K562 (cell line): Measurements from ENCODE around the gene COX4I2. TPM values are rescaled to one million over a fixed set of nuclear protein-coding genes. Genes with fewer than 3 reads are reported as not detected.

Experiments
- microRNA-seq: library from miRNA; unstranded; fragments of <30 nt; microRNA quantifications from one replicate; pipeline ENCODE4, GENCODE V29; 2018; ENCODE audit warnings: borderline microRNAs expressed
- polyA plus RNA-seq, 8 experiments: library from polyadenylated mRNA; depleted of rRNA in 4 of 8; stranded (reverse) in 5 of 8; unstranded in 3 of 8; fragments of >200 nt; fragmentation: Nextera tagmentation in 2 of 8; fragmentation: Illumina TruSeq in 1 of 8; extraction: Ambion mirVana in 2 of 8; extraction: Trizol in 1 of 8; gene quantifications; 2 replicates each; pipeline versions ENCODE4 v1.2.1 to v1.2.3, GENCODE V29; 2011 to 2014; ENCODE audit warnings: inconsistent platforms in 1 of 8, missing spikeins in 1 of 8
- small RNA-seq: library from RNA; depleted of rRNA; stranded (forward); fragments of <200 nt; gene quantifications from one replicate; pipeline ENCODE3, GENCODE V24; 2014
- total RNA-seq, 7 experiments: library from RNA; depleted of rRNA in 6 of 7; stranded (reverse); fragments of >200 nt in 6 of 7; fragmentation: Illumina TruSeq in 2 of 7; extraction: Trizol in 2 of 7; gene quantifications; 2 replicates each; pipeline versions ENCODE4 v1.2.1 to v1.2.3, GENCODE V29; 2011 to 2021; ENCODE audit warnings: low replicate concordance in 1 of 7

Gene COX4I2
- total and polyA plus RNA-seq, 9 of the 15 experiments (the other 6 are each of a cell fraction or from before 2014, with no cell fraction given) = not detected

Small RNA genes within 50 kb of the gene (microRNA-seq; reads per million reads assigned to microRNA genes)
- 0.55 reads per million for gene MIR3193

Small RNA genes within 50 kb of the gene (small RNA-seq; reads per million reads assigned to genes)
- gene MIR3193 = not detected

Other genes starting within 250 kb of the COX4I2 start
Only the 7 nearest of the 13 such genes appear.
- not detected in 2 replicates for gene DEFB124, start 162.8 kb upstream of the COX4I2 start, total RNA-seq (2014; rRNA removed)
- not detected in 2 replicates for gene DEFB124, start 162.8 kb upstream of the COX4I2 start, total RNA-seq (2014; rRNA removed; fragmentation: Illumina TruSeq; extraction: Trizol)
- gene DEFB124, start 162.8 kb upstream of the COX4I2 start, total RNA-seq (2015; rRNA removed; fragmentation: Illumina TruSeq; extraction: Trizol) = not detected in 2 replicates
- gene DEFB124, start 162.8 kb upstream of the COX4I2 start, total RNA-seq (2021) = not detected in 2 replicates
- not detected in 2 replicates for gene DEFB124, start 162.8 kb upstream of the COX4I2 start, polyA plus RNA-seq (2011; rRNA removed)
- not detected in 2 replicates for gene DEFB124, start 162.8 kb upstream of the COX4I2 start, polyA plus RNA-seq (2014; fragmentation: Illumina TruSeq; extraction: Trizol)
- not detected for gene DEFB124, start 162.8 kb upstream of the COX4I2 start, polyA plus RNA-seq (2014; fragmentation: Nextera tagmentation; extraction: Ambion mirVana)
- gene DEFB124, start 162.8 kb upstream of the COX4I2 start, polyA plus RNA-seq (2014; rRNA removed) = not detected in 2 replicates
- not detected in 2 replicates for gene REM1, start 162.6 kb upstream of the COX4I2 start, total RNA-seq (2014; rRNA removed)
- gene REM1, start 162.6 kb upstream of the COX4I2 start, total RNA-seq (2014; rRNA removed; fragmentation: Illumina TruSeq; extraction: Trizol) = not detected in 2 replicates
- gene REM1, start 162.6 kb upstream of the COX4I2 start, total RNA-seq (2015; rRNA removed; fragmentation: Illumina TruSeq; extraction: Trizol) = not detected in 2 replicates
- gene REM1, start 162.6 kb upstream of the COX4I2 start, total RNA-seq (2021) = not detected in 2 replicates
- gene REM1, start 162.6 kb upstream of the COX4I2 start, polyA plus RNA-seq (2011; rRNA removed) = not detected in 2 replicates
- not detected in 2 replicates for gene REM1, start 162.6 kb upstream of the COX4I2 start, polyA plus RNA-seq (2014; fragmentation: Illumina TruSeq; extraction: Trizol)
- gene REM1, start 162.6 kb upstream of the COX4I2 start, polyA plus RNA-seq (2014; fragmentation: Nextera tagmentation; extraction: Ambion mirVana) = not detected
- gene REM1, start 162.6 kb upstream of the COX4I2 start, polyA plus RNA-seq (2014; rRNA removed) = not detected in 2 replicates
- gene HM13, start 123.5 kb upstream of the COX4I2 start, total RNA-seq (2014; rRNA removed) = 42.0 and 64.1 TPM in 2 replicates
- 61.7 and 62.1 TPM in 2 replicates for gene HM13, start 123.5 kb upstream of the COX4I2 start, total RNA-seq (2014; rRNA removed; fragmentation: Illumina TruSeq; extraction: Trizol)
- 74.5 and 74.8 TPM in 2 replicates for gene HM13, start 123.5 kb upstream of the COX4I2 start, total RNA-seq (2015; rRNA removed; fragmentation: Illumina TruSeq; extraction: Trizol)
- gene HM13, start 123.5 kb upstream of the COX4I2 start, total RNA-seq (2021) = 136 and 146 TPM in 2 replicates
- gene HM13, start 123.5 kb upstream of the COX4I2 start, polyA plus RNA-seq (2011; rRNA removed) = 112 and 125 TPM in 2 replicates
- 98.4 and 102 TPM in 2 replicates for gene HM13, start 123.5 kb upstream of the COX4I2 start, polyA plus RNA-seq (2014; fragmentation: Illumina TruSeq; extraction: Trizol)
- gene HM13, start 123.5 kb upstream of the COX4I2 start, polyA plus RNA-seq (2014; fragmentation: Nextera tagmentation; extraction: Ambion mirVana) = 10 to 100 TPM in 1 of 2 experiments, 1 to 10 TPM in 1; 7.7 to 17.9 TPM
- gene HM13, start 123.5 kb upstream of the COX4I2 start, polyA plus RNA-seq (2014; rRNA removed) = 99.6 and 111 TPM in 2 replicates
- gene ID1, start 32.6 kb upstream of the COX4I2 start, total RNA-seq (2014; rRNA removed) = 358 and 410 TPM in 2 replicates
- 40.1 and 40.5 TPM in 2 replicates for gene ID1, start 32.6 kb upstream of the COX4I2 start, total RNA-seq (2014; rRNA removed; fragmentation: Illumina TruSeq; extraction: Trizol)
- gene ID1, start 32.6 kb upstream of the COX4I2 start, total RNA-seq (2015; rRNA removed; fragmentation: Illumina TruSeq; extraction: Trizol) = 65.0 and 66.8 TPM in 2 replicates
- 160 and 167 TPM in 2 replicates for gene ID1, start 32.6 kb upstream of the COX4I2 start, total RNA-seq (2021)
- gene ID1, start 32.6 kb upstream of the COX4I2 start, polyA plus RNA-seq (2011; rRNA removed) = 75.8 and 119 TPM in 2 replicates
- gene ID1, start 32.6 kb upstream of the COX4I2 start, polyA plus RNA-seq (2014; fragmentation: Illumina TruSeq; extraction: Trizol) = 20.8 and 50.8 TPM in 2 replicates
- 1 to 10 TPM; 1.4 to 4.4 TPM for gene ID1, start 32.6 kb upstream of the COX4I2 start, polyA plus RNA-seq (2014; fragmentation: Nextera tagmentation; extraction: Ambion mirVana)
- 298 and 319 TPM in 2 replicates for gene ID1, start 32.6 kb upstream of the COX4I2 start, polyA plus RNA-seq (2014; rRNA removed)
- 137 and 179 TPM in 2 replicates for gene BCL2L1, start 85.0 kb downstream of the COX4I2 start, total RNA-seq (2014; rRNA removed)
- 72.0 and 81.3 TPM in 2 replicates for gene BCL2L1, start 85.0 kb downstream of the COX4I2 start, total RNA-seq (2014; rRNA removed; fragmentation: Illumina TruSeq; extraction: Trizol)
- gene BCL2L1, start 85.0 kb downstream of the COX4I2 start, total RNA-seq (2015; rRNA removed; fragmentation: Illumina TruSeq; extraction: Trizol) = 88.7 and 89.1 TPM in 2 replicates
- gene BCL2L1, start 85.0 kb downstream of the COX4I2 start, total RNA-seq (2021) = 150 and 157 TPM in 2 replicates
- 120 and 121 TPM in 2 replicates for gene BCL2L1, start 85.0 kb downstream of the COX4I2 start, polyA plus RNA-seq (2011; rRNA removed)
- 182 and 187 TPM in 2 replicates for gene BCL2L1, start 85.0 kb downstream of the COX4I2 start, polyA plus RNA-seq (2014; fragmentation: Illumina TruSeq; extraction: Trizol)
- 10 to 100 TPM in 1 of 2 experiments, 1 to 10 TPM in 1; 3.3 to 17.9 TPM for gene BCL2L1, start 85.0 kb downstream of the COX4I2 start, polyA plus RNA-seq (2014; fragmentation: Nextera tagmentation; extraction: Ambion mirVana)
- gene BCL2L1, start 85.0 kb downstream of the COX4I2 start, polyA plus RNA-seq (2014; rRNA removed) = 140 and 156 TPM in 2 replicates
- 143 and 153 TPM in 2 replicates for gene TPX2, start 101.4 kb downstream of the COX4I2 start, total RNA-seq (2014; rRNA removed)
- 133 and 153 TPM in 2 replicates for gene TPX2, start 101.4 kb downstream of the COX4I2 start, total RNA-seq (2014; rRNA removed; fragmentation: Illumina TruSeq; extraction: Trizol)
- 134 TPM in 2 replicates for gene TPX2, start 101.4 kb downstream of the COX4I2 start, total RNA-seq (2015; rRNA removed; fragmentation: Illumina TruSeq; extraction: Trizol)
- 144 and 171 TPM in 2 replicates for gene TPX2, start 101.4 kb downstream of the COX4I2 start, total RNA-seq (2021)
- gene TPX2, start 101.4 kb downstream of the COX4I2 start, polyA plus RNA-seq (2011; rRNA removed) = 89.7 and 108 TPM in 2 replicates
- gene TPX2, start 101.4 kb downstream of the COX4I2 start, polyA plus RNA-seq (2014; fragmentation: Illumina TruSeq; extraction: Trizol) = 212 and 241 TPM in 2 replicates
- gene TPX2, start 101.4 kb downstream of the COX4I2 start, polyA plus RNA-seq (2014; fragmentation: Nextera tagmentation; extraction: Ambion mirVana) = 10 to 100 TPM; 48.0 to 57.8 TPM
- 101 and 112 TPM in 2 replicates for gene TPX2, start 101.4 kb downstream of the COX4I2 start, polyA plus RNA-seq (2014; rRNA removed)
- gene MYLK2, start 181.4 kb downstream of the COX4I2 start, total RNA-seq (2014; rRNA removed) = 0.33 and 0.45 TPM in 2 replicates
- gene MYLK2, start 181.4 kb downstream of the COX4I2 start, total RNA-seq (2014; rRNA removed; fragmentation: Illumina TruSeq; extraction: Trizol) = 0.07 and 0.10 TPM in 2 replicates
- gene MYLK2, start 181.4 kb downstream of the COX4I2 start, total RNA-seq (2015; rRNA removed; fragmentation: Illumina TruSeq; extraction: Trizol) = 0.18 and 0.30 TPM in 2 replicates
- gene MYLK2, start 181.4 kb downstream of the COX4I2 start, total RNA-seq (2021) = 0.25 and 0.53 TPM in 2 replicates
- 0.15 and 0.22 TPM in 2 replicates for gene MYLK2, start 181.4 kb downstream of the COX4I2 start, polyA plus RNA-seq (2011; rRNA removed)
- 0.12 and 0.26 TPM in 2 replicates for gene MYLK2, start 181.4 kb downstream of the COX4I2 start, polyA plus RNA-seq (2014; fragmentation: Illumina TruSeq; extraction: Trizol)
- not detected for gene MYLK2, start 181.4 kb downstream of the COX4I2 start, polyA plus RNA-seq (2014; fragmentation: Nextera tagmentation; extraction: Ambion mirVana)
- gene MYLK2, start 181.4 kb downstream of the COX4I2 start, polyA plus RNA-seq (2014; rRNA removed) = 0.28 and 0.41 TPM in 2 replicates